Liver (tissue), 9 donors: ENCODE measurements around the gene KLHL40. TPM values are rescaled to one million over a fixed set of nuclear protein-coding genes. Genes with fewer than 3 reads are reported as not detected.

Source experiments
- DNase-seq: peaks from one replicate; pipeline ENCODE4 v3.0.0-alpha.2; 2017; ENCODE audit warnings: low spot score
- H3K27ac ChIP-seq, 2 donors: one replicate each; pipeline ENCODE4 v1.7.0; 2013; ENCODE audit warnings: inconsistent platforms in 2 of 2, low read length in 2 of 2, control low read depth in 1 of 2, low read depth in 1 of 2, mild to moderate bottlenecking in 1 of 2
- H3K27me3 ChIP-seq, 4 donors: one replicate each; pipeline versions ENCODE4 v1.6.1 to v1.7.0; 2013; ENCODE audit warnings: low read length in 3 of 4, inconsistent platforms in 1 of 4, mild to moderate bottlenecking in 1 of 4, moderate library complexity in 1 of 4; ENCODE audit not compliant: control insufficient read depth in 4 of 4, insufficient read depth in 4 of 4
- H3K36me3 ChIP-seq, 4 donors: one replicate each; pipeline versions ENCODE4 v1.6.1 to v1.7.0; 2013; ENCODE audit warnings: low read length in 3 of 4, mild to moderate bottlenecking in 3 of 4, low read depth in 1 of 4, moderate library complexity in 1 of 4; ENCODE audit not compliant: control insufficient read depth in 4 of 4, insufficient read depth in 3 of 4
- H3K4me1 ChIP-seq, 4 donors: one replicate each; pipeline versions ENCODE4 v1.6.1 to v1.7.0; 2013; ENCODE audit warnings: low read length in 3 of 4, mild to moderate bottlenecking in 3 of 4, moderate library complexity in 1 of 4; ENCODE audit not compliant: control insufficient read depth in 4 of 4, insufficient read depth in 4 of 4
- H3K4me3 ChIP-seq, 3 donors: one replicate each; pipeline versions ENCODE4 v1.6.1 to v1.7.0; 2013; ENCODE audit warnings: low read length in 3 of 3, control low read depth in 1 of 3, low read depth in 1 of 3, mild to moderate bottlenecking in 1 of 3
- H3K9ac ChIP-seq, 2 donors: one replicate each; pipeline ENCODE4 v1.7.0; 2013; ENCODE audit warnings: low read length in 2 of 2, mild to moderate bottlenecking in 2 of 2, moderate library complexity in 2 of 2, control low read depth in 1 of 2, low read depth in 1 of 2
- H3K9me3 ChIP-seq, 4 donors: one replicate each; pipeline versions ENCODE4 v1.6.1 to v1.7.0; 2013; ENCODE audit warnings: low read length in 3 of 4; ENCODE audit not compliant: control insufficient read depth in 4 of 4
- EGR1 ChIP-seq, 2 donors: IDR thresholded peaks; 2 replicates each; pipeline ENCODE4 v1.6.1; 2016 to 2018; ENCODE audit warnings: antibody characterized with exemption in 2 of 2, low read depth in 2 of 2
- FOXA1 ChIP-seq: IDR thresholded peaks from 2 replicates; pipeline ENCODE4 v1.6.1; 2016; ENCODE audit warnings: antibody characterized with exemption
- FOXA2 ChIP-seq: IDR thresholded peaks from 2 replicates; pipeline ENCODE4 v1.6.1; 2016; ENCODE audit warnings: antibody characterized with exemption
- HNF4A ChIP-seq, 2 donors: conservative IDR thresholded peaks; 2 replicates each; pipeline ENCODE4 v1.6.1; 2016; ENCODE audit warnings: antibody characterized with exemption in 2 of 2, mild to moderate bottlenecking in 2 of 2
- HNF4G ChIP-seq: IDR thresholded peaks from 2 replicates; pipeline ENCODE4 v1.6.1; 2016; ENCODE audit warnings: antibody characterized with exemption
- JUND ChIP-seq, 2 donors: IDR thresholded peaks; 2 replicates each; pipeline ENCODE4 v1.6.1; 2016; ENCODE audit warnings: antibody characterized with exemption in 2 of 2
- NR2F2 ChIP-seq: IDR thresholded peaks from 2 replicates; pipeline ENCODE4 v1.6.1; 2016; ENCODE audit warnings: antibody characterized with exemption
- RAD21 ChIP-seq, 2 donors: IDR thresholded peaks; 2 replicates each; pipeline ENCODE4 v1.6.1; 2016; ENCODE audit warnings: antibody characterized with exemption in 2 of 2, mild to moderate bottlenecking in 2 of 2
- RXRA ChIP-seq, 2 donors: IDR thresholded peaks; 2 replicates each; pipeline ENCODE4 v1.6.1; 2017 to 2018; ENCODE audit warnings: antibody characterized with exemption in 2 of 2, mild to moderate bottlenecking in 1 of 2
- SP1 ChIP-seq: IDR thresholded peaks from 2 replicates; pipeline ENCODE4 v1.6.1; 2018; ENCODE audit warnings: antibody characterized with exemption, mild to moderate bottlenecking
- TAF1 ChIP-seq: conservative IDR thresholded peaks from 2 replicates; pipeline ENCODE4 v1.6.1; 2016; ENCODE audit warnings: antibody characterized with exemption, mild to moderate bottlenecking
- YY1 ChIP-seq: IDR thresholded peaks from 2 replicates; pipeline ENCODE4 v1.6.1; 2016; ENCODE audit warnings: antibody characterized with exemption, mild to moderate bottlenecking
- WGBS: extraction: QIAGEN DNeasy Blood & Tissue Kit; methylation state at CpG from one replicate; pipeline ENCODE4 v1.1.7; 2013; 5-methylcytosine and 5-hydroxymethylcytosine counted together
- polyA plus RNA-seq, 2 donors: library from polyadenylated mRNA; stranded (reverse) in 1 of 2; unstranded in 1 of 2; fragments of 200-250 nt in 1 of 2; fragments of >200 nt in 1 of 2; fragmentation: Nextera tagmentation in 1 of 2; extraction: Ambion mirVana in 1 of 2; gene quantifications; one replicate each; pipeline versions ENCODE4 v1.2.1 to v1.2.3, GENCODE V29; 2013 to 2015
- total RNA-seq, 2 donors: library from RNA; depleted of rRNA; stranded (reverse); fragments of >200 nt; gene quantifications; one replicate each; pipeline ENCODE4 v1.2.3, GENCODE V29; 2014
- TF ChIP-seq, protein P1 (sequence below): IDR thresholded peaks from 2 replicates; pipeline ENCODE4 v1.6.1; 2016; ENCODE audit warnings: antibody characterized with exemption, mild to moderate bottlenecking
- TF ChIP-seq, protein P2 (sequence below): IDR thresholded peaks from 2 replicates; pipeline ENCODE4 v1.6.1; 2016; ENCODE audit warnings: antibody characterized with exemption
- TF ChIP-seq, protein P3 (sequence below): fragments of 150-350 bp; IDR thresholded peaks from 2 replicates; pipeline ENCODE4 v1.5.1; 2017; ENCODE audit warnings: improper control_type of control experiment, low read depth, low read length; ENCODE audit not compliant: missing input control
- TF ChIP-seq, protein P4 (sequence below): IDR thresholded peaks from 2 replicates; pipeline ENCODE4 v1.6.1; 2016; ENCODE audit warnings: antibody characterized with exemption
- donor health status: healthy.
- donor health status: healthy.
- donor health status: healthy.
- donor health status: healthy.
- donor health status: healthy.

Gene KLHL40
- total and polyA plus RNA-seq, 4 donors, result not detected

DNA sequence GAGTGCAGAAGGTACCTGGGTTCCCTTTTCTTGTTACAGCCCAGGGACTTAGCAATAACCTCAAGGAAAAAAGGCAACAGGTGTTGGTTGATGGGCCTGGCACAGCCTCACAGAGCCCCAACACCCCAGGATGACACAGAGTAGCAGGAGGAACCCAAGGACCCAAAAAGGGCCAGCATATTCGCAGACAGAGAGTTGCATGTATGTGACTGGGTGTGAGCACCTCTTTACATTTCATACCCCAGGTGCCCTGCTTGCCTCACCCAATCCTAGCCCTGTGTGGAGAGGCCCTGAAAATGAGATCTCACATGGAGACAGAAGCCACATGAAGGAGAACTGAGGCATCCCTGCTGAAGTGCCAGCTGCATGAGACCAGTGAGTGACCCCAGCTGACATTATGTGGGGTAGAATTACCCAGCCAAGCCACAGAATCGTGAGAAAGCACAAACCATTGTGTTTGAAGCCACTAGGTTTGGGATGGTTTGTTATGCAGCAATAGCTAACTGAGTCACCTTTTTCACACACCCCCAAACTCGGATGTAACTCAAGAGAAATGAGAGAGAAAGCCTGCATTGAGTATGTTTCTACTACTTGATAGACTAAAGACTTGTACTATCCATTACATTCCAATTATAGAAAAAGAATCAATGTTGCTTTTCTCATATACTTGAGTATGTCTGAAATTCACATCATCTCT is 43.5 kb downstream of the KLHL40 start:
- WGBS, result 88% methylated on average over 3 of the region's 3 CpGs
- TF ChIP-seq, protein P1, sequence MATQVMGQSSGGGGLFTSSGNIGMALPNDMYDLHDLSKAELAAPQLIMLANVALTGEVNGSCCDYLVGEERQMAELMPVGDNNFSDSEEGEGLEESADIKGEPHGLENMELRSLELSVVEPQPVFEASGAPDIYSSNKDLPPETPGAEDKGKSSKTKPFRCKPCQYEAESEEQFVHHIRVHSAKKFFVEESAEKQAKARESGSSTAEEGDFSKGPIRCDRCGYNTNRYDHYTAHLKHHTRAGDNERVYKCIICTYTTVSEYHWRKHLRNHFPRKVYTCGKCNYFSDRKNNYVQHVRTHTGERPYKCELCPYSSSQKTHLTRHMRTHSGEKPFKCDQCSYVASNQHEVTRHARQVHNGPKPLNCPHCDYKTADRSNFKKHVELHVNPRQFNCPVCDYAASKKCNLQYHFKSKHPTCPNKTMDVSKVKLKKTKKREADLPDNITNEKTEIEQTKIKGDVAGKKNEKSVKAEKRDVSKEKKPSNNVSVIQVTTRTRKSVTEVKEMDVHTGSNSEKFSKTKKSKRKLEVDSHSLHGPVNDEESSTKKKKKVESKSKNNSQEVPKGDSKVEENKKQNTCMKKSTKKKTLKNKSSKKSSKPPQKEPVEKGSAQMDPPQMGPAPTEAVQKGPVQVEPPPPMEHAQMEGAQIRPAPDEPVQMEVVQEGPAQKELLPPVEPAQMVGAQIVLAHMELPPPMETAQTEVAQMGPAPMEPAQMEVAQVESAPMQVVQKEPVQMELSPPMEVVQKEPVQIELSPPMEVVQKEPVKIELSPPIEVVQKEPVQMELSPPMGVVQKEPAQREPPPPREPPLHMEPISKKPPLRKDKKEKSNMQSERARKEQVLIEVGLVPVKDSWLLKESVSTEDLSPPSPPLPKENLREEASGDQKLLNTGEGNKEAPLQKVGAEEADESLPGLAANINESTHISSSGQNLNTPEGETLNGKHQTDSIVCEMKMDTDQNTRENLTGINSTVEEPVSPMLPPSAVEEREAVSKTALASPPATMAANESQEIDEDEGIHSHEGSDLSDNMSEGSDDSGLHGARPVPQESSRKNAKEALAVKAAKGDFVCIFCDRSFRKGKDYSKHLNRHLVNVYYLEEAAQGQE, result no peak
- no peak for TF ChIP-seq NR2F2
- TF ChIP-seq, protein P2, sequence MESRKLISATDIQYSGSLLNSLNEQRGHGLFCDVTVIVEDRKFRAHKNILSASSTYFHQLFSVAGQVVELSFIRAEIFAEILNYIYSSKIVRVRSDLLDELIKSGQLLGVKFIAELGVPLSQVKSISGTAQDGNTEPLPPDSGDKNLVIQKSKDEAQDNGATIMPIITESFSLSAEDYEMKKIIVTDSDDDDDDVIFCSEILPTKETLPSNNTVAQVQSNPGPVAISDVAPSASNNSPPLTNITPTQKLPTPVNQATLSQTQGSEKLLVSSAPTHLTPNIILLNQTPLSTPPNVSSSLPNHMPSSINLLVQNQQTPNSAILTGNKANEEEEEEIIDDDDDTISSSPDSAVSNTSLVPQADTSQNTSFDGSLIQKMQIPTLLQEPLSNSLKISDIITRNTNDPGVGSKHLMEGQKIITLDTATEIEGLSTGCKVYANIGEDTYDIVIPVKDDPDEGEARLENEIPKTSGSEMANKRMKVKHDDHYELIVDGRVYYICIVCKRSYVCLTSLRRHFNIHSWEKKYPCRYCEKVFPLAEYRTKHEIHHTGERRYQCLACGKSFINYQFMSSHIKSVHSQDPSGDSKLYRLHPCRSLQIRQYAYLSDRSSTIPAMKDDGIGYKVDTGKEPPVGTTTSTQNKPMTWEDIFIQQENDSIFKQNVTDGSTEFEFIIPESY, result no peak
- no peak for TF ChIP-seq SP1
- no peak for TF ChIP-seq FOXA1
- TF ChIP-seq FOXA2, result no peak
- TF ChIP-seq HNF4G, result no peak
- TF ChIP-seq, protein P3, sequence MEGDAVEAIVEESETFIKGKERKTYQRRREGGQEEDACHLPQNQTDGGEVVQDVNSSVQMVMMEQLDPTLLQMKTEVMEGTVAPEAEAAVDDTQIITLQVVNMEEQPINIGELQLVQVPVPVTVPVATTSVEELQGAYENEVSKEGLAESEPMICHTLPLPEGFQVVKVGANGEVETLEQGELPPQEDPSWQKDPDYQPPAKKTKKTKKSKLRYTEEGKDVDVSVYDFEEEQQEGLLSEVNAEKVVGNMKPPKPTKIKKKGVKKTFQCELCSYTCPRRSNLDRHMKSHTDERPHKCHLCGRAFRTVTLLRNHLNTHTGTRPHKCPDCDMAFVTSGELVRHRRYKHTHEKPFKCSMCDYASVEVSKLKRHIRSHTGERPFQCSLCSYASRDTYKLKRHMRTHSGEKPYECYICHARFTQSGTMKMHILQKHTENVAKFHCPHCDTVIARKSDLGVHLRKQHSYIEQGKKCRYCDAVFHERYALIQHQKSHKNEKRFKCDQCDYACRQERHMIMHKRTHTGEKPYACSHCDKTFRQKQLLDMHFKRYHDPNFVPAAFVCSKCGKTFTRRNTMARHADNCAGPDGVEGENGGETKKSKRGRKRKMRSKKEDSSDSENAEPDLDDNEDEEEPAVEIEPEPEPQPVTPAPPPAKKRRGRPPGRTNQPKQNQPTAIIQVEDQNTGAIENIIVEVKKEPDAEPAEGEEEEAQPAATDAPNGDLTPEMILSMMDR, result no peak
- TF ChIP-seq YY1, result no peak
- TF ChIP-seq RAD21 (IDR thresholded peaks at IDR 0.05), result no peak
- TF ChIP-seq TAF1, result no peak
- TF ChIP-seq JUND (IDR thresholded peaks at IDR 0.05), result no peak
- TF ChIP-seq EGR1 (IDR thresholded peaks at IDR 0.05; ENCODE audit: low read depth in 2 of 2), result no peak
- TF ChIP-seq RXRA (IDR thresholded peaks at IDR 0.05), result no peak
- no peak overlapping the region for H3K9ac ChIP-seq
- H3K36me3 ChIP-seq, result no peaks in the 10 kb centered on the region
- no peaks in the 10 kb centered on the region for H3K27me3 ChIP-seq
- no peaks in the 10 kb centered on the region for H3K4me1 ChIP-seq
- H3K4me3 ChIP-seq, result no peak overlapping the region
- no peaks in the 10 kb centered on the region for H3K9me3 ChIP-seq
- H3K27ac ChIP-seq, result no peak overlapping the region
- DNase-seq, result no peak

DNA sequence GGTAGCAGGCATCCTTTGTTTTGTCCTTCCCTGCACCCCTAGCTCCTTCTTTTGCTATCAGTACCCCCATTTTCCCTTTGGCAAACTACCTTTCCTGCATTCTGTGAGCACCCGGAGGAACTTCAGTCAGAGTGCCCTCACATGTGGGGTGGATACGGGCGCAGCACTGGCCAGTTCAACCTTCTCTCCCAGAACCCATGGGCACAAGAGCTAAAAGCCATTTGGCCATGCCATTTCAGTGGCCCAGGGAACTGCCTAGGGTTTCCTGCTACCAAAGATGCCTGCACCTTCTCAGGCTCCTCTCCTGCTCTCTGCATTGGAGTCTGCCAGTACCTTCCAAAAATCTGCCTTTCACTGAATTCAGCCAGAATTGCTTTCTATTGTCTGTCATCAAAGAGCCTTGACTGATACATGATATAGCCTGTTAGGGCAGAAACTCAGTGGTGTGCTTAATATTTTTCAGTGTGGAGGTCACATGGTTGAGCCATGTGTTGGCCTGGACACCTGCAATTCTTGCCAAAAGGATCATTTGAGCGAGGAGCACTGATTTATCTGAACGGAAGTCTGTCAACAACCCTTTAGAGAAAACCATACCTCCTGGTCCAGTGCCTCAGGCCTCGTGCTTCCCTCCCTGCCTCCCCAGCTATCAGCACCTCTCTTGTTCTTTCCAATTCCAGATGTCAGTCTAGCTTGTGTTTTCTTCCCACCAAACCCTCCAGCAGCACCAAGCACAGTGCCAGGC is 44.2 kb downstream of the KLHL40 start:
- no peak overlapping the region for H3K4me3 ChIP-seq
- no peaks in the 10 kb centered on the region for H3K4me1 ChIP-seq
- no peaks in the 10 kb centered on the region for H3K36me3 ChIP-seq
- no peak overlapping the region for H3K27ac ChIP-seq
- WGBS, result 69% methylated on average over 6 of the region's 6 CpGs
- DNase-seq, result no peak
- H3K9me3 ChIP-seq, result no peaks in the 10 kb centered on the region
- H3K9ac ChIP-seq, result no peak overlapping the region
- no peaks in the 10 kb centered on the region for H3K27me3 ChIP-seq
- TF ChIP-seq HNF4G (no peak), JUND (IDR thresholded peaks at IDR 0.05) (no peak), SP1 (no peak), HNF4A (conservative IDR thresholded peaks at IDR 0.05) (no peak), EGR1 (IDR thresholded peaks at IDR 0.05; ENCODE audit: low read depth in 2 of 2) (no peak), RXRA (IDR thresholded peaks at IDR 0.05) (no peak)
- TF ChIP-seq, protein P3, result no peak
- TF ChIP-seq, protein P4, sequence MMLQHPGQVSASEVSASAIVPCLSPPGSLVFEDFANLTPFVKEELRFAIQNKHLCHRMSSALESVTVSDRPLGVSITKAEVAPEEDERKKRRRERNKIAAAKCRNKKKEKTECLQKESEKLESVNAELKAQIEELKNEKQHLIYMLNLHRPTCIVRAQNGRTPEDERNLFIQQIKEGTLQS, result no peak
- TF ChIP-seq, protein P1, result no peak
